Right cardiac atrium (tissue), 5 donors: ENCODE measurements around the gene AZU1. TPM values are rescaled to one million over a fixed set of nuclear protein-coding genes. Genes with fewer than 3 reads are reported as not detected.

Source experiments
- ATAC-seq, 2 donors: fragments of 200-7000 bp; cut with Tn5 transposase; one replicate each; pipeline versions ENCODE4 v1.8.0 to v1.9.1; 2020; ENCODE audit warnings: moderate library complexity in 2 of 2, mild to moderate bottlenecking in 1 of 2
- DNase-seq, 3 donors: peaks; one replicate each; pipeline ENCODE4 v3.0.0-alpha.2; 2020
- H3K27ac ChIP-seq: one replicate; pipeline ENCODE4 v1.5.1; 2013; ENCODE audit warnings: mild to moderate bottlenecking, low read length, control low read depth, moderate library complexity
- H3K27me3 ChIP-seq: one replicate; pipeline ENCODE4 v1.6.1; 2013; ENCODE audit not compliant: control insufficient read depth, insufficient read depth
- H3K4me1 ChIP-seq: one replicate; pipeline ENCODE4 v1.6.1; 2013; ENCODE audit warnings: low read length; ENCODE audit not compliant: control insufficient read depth, insufficient read depth
- H3K4me3 ChIP-seq: one replicate; pipeline ENCODE4 v1.5.1; 2013; ENCODE audit warnings: low read length, control low read depth
- H3K9me3 ChIP-seq: one replicate; pipeline ENCODE4 v1.6.1; 2013; ENCODE audit warnings: low read length; ENCODE audit not compliant: control insufficient read depth
- WGBS: extraction: QIAGEN DNeasy Blood & Tissue Kit; methylation state at CpG from one replicate; pipeline ENCODE4 v1.1.7; 2013; 5-methylcytosine and 5-hydroxymethylcytosine counted together
- intact Hi-C, 4 donors: fragments of 100-400 bp; cut with DNase I; formaldehyde crosslinking; loops; one replicate each; pipeline versions ENCODE4 v1.11.0 to v1.14.0; 2022 to 2023
- polyA plus RNA-seq: library from polyadenylated mRNA; stranded (reverse); fragments of 200-250 nt; gene quantifications from one replicate; pipeline ENCODE4 v1.2.3, GENCODE V29; 2013
- total RNA-seq, 4 donors: library from RNA; stranded (reverse); fragmentation: NEBNext Ultra II Directional; extraction: Animal tissue kit (Norgen Biotek cat#: 25700); gene quantifications; one replicate each; pipeline ENCODE4 v1.2.1, GENCODE V29; 2021
- donor health status: healthy with polysubstance abuse.
- donor health status: DM: no; HTN: yes; CAD: no.
- donor health status: DM: no; HTN: no; CAD: no.
- donor health status: DM: no; HTN: yes; CAD: no; lungs with severe emphysema.
- donor health status: DM: yes; HTN: yes; CAD: no.

Gene AZU1
- total and polyA plus RNA-seq, 5 donors, result 0.11 TPM; not detected in 4

DNA sequence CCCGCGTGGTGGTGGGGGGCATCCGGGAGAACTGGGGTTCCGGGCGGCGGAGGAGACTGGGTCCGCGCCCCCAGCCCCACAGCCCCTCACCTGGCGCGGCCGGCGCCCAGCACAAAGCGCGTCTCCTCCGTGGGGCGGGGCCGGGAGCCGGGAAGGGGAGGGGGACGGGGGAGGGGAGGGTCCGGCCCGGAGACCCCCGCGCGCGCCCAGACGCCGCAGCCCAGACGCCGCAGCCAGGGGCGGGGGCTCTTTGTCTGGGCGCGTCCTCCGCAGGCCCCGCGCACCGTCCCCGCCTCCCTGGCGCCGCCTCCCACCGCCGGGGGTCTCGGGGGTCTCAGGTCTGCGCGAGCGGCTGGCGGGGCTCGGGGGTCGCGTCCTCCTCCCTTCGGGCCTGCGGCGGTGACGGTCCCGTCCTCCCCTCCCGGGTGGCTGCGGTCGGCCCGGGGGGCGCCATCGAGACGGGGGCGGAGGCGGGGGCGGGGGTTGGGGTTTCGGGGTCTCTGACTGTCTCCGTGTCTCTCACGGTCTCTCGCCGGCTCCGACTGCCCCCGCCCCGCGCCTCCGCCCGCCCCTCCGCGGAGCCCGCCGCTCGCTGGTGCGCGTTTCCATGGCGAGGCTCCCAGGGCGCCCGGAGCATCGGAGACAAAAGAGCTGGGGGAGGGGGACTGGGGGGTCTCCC is 5.7 kb upstream of the AZU1 start, which contains the start of gene PLPPR3:
TSS of gene PLPPR3 (minus strand) at position 131 of the 679 bp plus-strand sequence. CDS start 396 bp downstream, outside the sequence.
- Histone ChIP-seq H3K27me3 (no peaks in the 10 kb centered on the region), H3K4me1 (no peaks in the 10 kb centered on the region), H3K9me3 (no peaks in the 10 kb centered on the region), H3K27ac (no peak within 1 kb of the TSS), H3K4me3 (peak within 1 kb of the TSS; percentile 46)
- intact Hi-C loops, result no loop called here
- under 1% methylated on average over 85 of the region's 86 CpGs for WGBS
- peak in 1 of 3 donors; percentile 46 for DNase-seq
- ATAC-seq, result peak in 1 of 2 donors; percentile 42

- ATAC-seq, result no peak
- Histone ChIP-seq H3K4me3 (no peak overlapping the region), H3K9me3 (no peaks in the 10 kb centered on the region), H3K27me3 (no peaks in the 10 kb centered on the region), H3K4me1 (no peaks in the 10 kb centered on the region), H3K27ac (no peak overlapping the region)
- intact Hi-C loops, result no loop called here
- 62% methylated on average over 12 of the region's 12 CpGs for WGBS
- no peak for DNase-seq
These were observed 4.0 kb upstream of the AZU1 start for GRCh38 chr19:823565-824121.

DNA sequence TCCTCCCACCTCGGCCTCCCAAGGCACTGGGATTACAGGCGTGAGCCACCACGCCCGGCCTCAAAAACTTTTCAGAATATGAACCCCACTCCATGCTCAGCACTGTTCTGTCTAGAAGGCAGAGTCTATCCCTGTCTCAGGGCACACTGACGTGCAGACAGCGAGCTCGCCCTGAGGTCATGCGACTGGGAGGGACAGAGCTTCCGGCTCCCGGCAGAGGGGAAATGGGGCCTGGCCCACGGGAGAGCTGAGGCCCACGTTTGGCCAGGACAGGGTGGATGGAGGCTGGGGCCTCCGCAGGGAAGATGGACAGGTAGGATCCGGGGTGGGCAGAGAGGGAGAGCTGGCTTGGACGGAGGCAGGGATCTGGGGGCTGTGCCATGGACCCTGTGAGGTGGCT is 2.8 kb upstream of the AZU1 start:
- WGBS, result 69% methylated on average over 15 of the region's 15 CpGs
- DNase-seq (peak in 1 of 3 donors; percentile 54), ATAC-seq (peak; percentile 19 to 24)
- Histone ChIP-seq H3K4me1 (no peaks in the 10 kb centered on the region), H3K9me3 (no peaks in the 10 kb centered on the region), H3K27ac (no peak overlapping the region), H3K27me3 (no peaks in the 10 kb centered on the region), H3K4me3 (no peak overlapping the region)
- intact Hi-C loops, result no loop called here

GRCh38 chr19:825897-826644 is 1.6 kb upstream of the AZU1 start:
- Histone ChIP-seq H3K9me3 (no peaks in the 10 kb centered on the region), H3K4me3 (no peak overlapping the region), H3K27me3 (no peaks in the 10 kb centered on the region), H3K4me1 (no peaks in the 10 kb centered on the region), H3K27ac (no peak overlapping the region)
- intact Hi-C loops, result no loop called here
- ATAC-seq (no peak), DNase-seq (no peak)
- WGBS, result 80% methylated on average over 19 of the region's 19 CpGs

DNA sequence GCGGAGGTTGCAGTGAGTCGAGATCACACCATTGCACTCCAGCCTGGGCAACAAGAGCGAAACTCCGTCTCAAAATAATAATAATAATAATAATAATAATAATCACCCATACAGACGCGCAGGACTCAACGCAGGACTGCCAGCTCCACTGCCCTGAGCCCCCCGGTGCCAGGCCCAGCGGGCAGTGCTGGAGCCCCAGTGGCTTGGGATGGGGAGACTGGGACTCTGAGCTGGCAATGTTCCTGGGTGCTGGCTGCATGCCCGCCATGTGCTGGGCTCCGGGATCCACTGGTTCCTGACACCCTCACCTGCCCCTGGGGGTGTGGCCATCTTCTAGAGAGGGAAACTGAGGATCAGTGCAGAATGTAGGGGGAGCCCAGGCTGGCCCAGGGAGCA is 325 bp upstream of the AZU1 start:
- DNase-seq (no peak), ATAC-seq (no peak)
- Histone ChIP-seq H3K4me3 (no peak overlapping the region), H3K4me1 (no peaks in the 10 kb centered on the region), H3K9me3 (no peaks in the 10 kb centered on the region), H3K27me3 (no peaks in the 10 kb centered on the region), H3K27ac (no peak overlapping the region)
- intact Hi-C loops, result no loop called here
- 89% methylated on average over 11 of the region's 11 CpGs for WGBS

GRCh38 chr19:829129-829758 is 1.6 kb downstream of the AZU1 start:
- no peaks in the 10 kb centered on the region for H3K4me1 ChIP-seq
- H3K27me3 ChIP-seq, result no peaks in the 10 kb centered on the region
- H3K9me3 ChIP-seq, result no peaks in the 10 kb centered on the region
- no peak overlapping the region for H3K27ac ChIP-seq
- DNase-seq (no peak), ATAC-seq (no peak)
- WGBS, result 74% methylated on average over 18 of the region's 18 CpGs
- intact Hi-C loops, result no loop called here
- no peak overlapping the region for H3K4me3 ChIP-seq

DNA sequence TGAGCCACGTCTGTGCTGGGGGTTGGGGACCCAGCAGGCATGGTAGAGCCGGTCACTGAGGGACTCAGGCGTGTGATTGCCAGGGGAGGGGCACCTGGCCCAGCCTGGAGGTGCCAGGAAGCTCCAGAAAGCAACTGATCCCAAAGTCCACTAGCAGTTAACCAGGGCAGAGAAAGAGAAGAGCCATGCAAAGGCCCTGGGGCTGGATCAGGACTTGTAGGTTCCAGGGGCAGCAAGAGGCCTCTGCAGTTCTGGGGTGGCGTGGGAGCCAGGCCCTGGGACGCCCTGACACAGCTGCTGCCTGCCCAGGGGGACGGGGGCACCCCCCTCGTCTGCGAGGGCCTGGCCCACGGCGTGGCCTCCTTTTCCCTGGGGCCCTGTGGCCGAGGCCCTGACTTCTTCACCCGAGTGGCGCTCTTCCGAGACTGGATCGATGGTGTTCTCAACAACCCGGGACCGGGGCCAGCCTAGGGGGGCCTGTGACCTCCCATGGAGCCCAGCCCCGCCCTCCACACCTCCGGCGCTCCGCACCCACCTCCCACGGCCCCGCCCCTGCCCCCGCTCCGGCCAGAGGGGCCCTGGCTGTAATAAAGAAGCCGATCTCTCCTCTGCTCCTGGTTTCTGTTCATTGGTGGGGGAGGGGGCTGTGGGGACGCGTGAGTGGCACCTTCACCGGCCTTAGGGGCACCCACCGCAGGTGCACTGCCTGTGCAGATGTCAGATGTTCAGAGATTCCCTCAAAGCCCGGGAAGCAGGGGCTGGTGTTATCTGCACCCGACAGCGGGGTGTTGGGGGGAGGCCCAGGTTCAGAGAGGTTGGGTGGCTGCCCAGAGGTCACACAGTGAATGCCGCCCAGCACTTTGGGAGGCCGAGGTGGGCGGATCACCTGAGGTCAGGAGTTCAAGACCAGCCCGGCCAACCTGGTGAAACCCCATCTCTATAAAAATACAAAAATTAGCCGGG is 4.1 kb downstream of the AZU1 start:
- ATAC-seq, result no peak
- H3K9me3 ChIP-seq, result no peaks in the 10 kb centered on the region
- intact Hi-C loops, result no loop called here
- H3K27ac ChIP-seq, result no peak overlapping the region
- H3K4me3 ChIP-seq, result no peak overlapping the region
- WGBS, result 60% methylated on average over 38 of the region's 38 CpGs
- no peaks in the 10 kb centered on the region for H3K4me1 ChIP-seq
- no peaks in the 10 kb centered on the region for H3K27me3 ChIP-seq
- DNase-seq, result peak in 1 of 3 donors; percentile 43

GRCh38 chr19:834216-834615 is 6.6 kb downstream of the AZU1 start:
- H3K9me3 ChIP-seq, result no peaks in the 10 kb centered on the region
- H3K4me3 ChIP-seq, result no peak overlapping the region
- ATAC-seq, result peak in 1 of 2 donors; percentile 7
- DNase-seq, result no peak
- H3K27me3 ChIP-seq, result no peaks in the 10 kb centered on the region
- intact Hi-C loops, result no loop called here
- no peak overlapping the region for H3K27ac ChIP-seq
- 60% methylated on average over 24 of the region's 24 CpGs for WGBS
- H3K4me1 ChIP-seq, result no peaks in the 10 kb centered on the region

- intact Hi-C loops, result no loop called here
- peak; percentile 73 to 80 for ATAC-seq
- no peak overlapping the region for H3K4me3 ChIP-seq
- 69% methylated on average over 36 of the region's 36 CpGs for WGBS
- H3K27ac ChIP-seq, result no peak overlapping the region
- H3K9me3 ChIP-seq, result no peaks in the 10 kb centered on the region
- H3K4me1 ChIP-seq, result no peaks in the 10 kb centered on the region
- peak in 1 of 3 donors; percentile 34 for DNase-seq
- no peaks in the 10 kb centered on the region for H3K27me3 ChIP-seq
These were observed 7.7 kb downstream of the AZU1 start for GRCh38 chr19:835210-835810.
